ENCODE measurements around the gene RAPGEF3.

Gene RAPGEF3

DNA sequence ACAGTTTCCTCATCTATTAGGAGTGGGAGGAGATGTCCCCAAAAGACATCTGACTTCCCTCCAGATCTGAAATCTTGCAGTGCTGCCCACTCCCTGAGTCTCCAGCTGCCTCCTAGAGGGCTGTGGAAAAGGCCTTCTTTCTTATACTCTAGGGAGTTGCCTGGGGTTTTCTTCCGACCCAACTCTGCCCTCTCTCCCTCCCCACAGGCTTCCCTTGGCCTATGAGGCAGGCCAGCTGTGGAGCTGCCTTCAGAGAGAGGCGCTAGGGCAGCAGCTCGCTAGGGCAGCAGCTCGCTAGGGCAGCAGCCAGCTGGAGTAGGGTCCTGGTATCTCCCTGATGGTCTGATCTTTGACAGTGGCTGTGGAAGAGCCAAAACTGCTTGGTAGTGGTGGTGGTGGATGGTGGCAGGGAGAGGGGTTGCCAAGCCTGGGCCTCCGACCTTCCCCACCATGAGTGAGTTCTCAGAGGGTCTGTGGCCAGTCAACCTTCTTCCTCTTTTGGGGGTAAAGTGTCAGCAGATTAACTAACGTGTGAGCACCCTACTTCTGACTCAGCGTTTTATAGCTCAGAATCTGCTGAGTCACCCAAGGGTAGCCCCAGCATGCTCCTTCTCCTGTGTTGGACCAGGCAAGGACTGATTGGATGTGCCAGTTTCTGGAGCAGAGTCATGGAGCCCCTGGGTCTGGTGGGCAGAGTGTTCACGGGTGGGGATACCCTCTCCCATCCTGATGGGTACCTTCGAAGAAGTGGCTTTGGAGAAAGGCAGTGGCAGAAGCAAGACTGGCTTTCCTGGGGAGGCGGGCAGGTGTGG, 16.6 kb upstream of the RAPGEF3 start:
- DNase-seq, result peak; percentile 89

- peak; percentile 51 for DNase-seq
Observed at GRCh38 chr12:47774663-47775062, 16.0 kb upstream of the RAPGEF3 start.

GRCh38 chr12:47773858-47774580, 15.3 kb upstream of the RAPGEF3 start:
- DNase-seq, result peak; percentile 41

DNA sequence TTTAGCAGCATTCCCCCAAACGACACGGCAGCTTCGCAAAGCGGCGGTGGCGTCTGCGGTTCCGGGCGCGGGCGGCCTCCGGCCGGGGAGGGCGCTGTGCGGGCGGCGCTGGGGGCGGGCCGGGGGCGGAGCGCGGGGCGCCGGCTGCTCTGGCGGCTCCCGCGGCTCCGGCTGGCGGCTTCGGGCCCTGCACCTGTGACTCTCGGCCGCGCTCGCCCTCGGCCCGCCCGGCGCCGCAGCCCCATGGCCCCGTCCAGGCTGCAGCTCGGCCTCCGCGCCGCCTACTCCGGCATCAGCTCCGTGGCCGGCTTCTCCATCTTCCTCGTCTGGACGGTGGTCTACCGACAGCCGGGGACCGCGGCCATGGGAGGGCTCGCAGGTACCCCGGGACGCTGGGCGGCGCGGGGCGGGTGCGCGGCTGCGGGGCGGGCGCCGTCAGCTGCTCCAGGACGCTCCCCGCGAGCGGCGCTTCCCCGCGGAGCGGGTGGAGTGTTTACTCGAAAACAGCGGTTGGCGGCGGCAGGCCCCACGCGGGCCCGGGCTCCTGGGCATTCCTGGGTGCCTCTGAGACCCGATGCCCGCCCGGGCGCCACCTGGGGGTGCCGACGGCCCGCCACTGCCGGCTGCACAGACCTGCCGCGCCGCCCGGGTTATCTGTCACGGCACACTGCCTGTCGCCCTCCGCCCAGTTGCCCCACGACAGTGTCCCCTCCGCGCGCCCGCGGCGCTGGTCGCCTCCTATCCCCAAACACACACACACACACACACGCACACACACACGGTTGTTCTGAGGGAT, 14.6 kb upstream of the RAPGEF3 start, which contains the start of gene SLC48A1:
Gene SLC48A1, plus strand, starts transcription at position 177 of the 796 bp plus-strand sequence. Its CDS starts 67 bp downstream, at position 244.
- DNase-seq, result peak; percentile 87

GRCh38 chr12:47772738-47773061, 14.0 kb upstream of the RAPGEF3 start:
- DNase-seq, result no peak

DNA sequence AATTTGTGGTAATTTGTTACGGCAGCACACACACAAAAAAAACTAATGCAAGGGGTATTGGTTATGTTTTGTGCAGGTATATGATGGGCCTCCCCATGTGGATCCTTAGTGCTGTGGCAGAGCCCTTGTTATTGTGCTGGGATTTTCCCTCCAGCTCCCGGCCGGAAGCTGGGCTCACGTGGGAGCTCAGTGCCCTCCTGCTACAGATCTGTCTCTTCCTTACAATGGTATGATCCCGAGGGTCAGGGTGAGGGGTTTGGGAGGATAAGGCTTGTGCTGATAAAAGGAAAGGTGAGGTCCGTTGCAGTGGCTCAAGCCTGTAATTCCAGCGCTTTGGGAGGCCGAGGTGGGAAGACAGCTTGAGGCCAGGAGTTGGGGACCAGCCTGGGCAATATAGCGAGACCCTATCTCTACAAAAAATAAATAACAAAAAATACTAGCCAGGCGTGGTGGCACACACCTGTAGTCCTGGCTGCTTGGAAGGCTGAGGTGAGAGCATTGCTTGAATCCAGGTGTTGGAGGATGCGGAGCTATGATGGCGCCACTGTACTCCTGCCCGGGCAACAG, 13.5 kb upstream of the RAPGEF3 start:
- DNase-seq, result no peak

DNA sequence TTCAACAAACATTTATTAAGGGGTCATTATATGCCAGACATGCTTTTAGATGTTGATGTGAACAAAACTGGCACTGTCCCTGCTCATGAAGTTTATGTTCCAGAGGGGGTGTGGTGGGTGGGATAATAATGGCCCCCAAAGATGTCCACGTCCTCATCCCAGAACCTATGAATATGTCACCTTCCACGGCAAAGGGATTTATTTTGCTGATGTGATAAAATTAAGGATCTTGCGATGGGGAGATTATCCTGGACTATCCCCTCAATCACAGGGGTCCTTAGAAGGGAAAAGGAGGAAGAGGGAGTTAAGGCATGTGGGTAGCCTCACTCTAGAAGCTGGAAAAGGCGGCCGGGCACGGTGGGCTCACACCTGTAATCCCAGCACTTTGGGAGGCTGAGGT, 12.6 kb upstream of the RAPGEF3 start:
- no peak for DNase-seq

DNA sequence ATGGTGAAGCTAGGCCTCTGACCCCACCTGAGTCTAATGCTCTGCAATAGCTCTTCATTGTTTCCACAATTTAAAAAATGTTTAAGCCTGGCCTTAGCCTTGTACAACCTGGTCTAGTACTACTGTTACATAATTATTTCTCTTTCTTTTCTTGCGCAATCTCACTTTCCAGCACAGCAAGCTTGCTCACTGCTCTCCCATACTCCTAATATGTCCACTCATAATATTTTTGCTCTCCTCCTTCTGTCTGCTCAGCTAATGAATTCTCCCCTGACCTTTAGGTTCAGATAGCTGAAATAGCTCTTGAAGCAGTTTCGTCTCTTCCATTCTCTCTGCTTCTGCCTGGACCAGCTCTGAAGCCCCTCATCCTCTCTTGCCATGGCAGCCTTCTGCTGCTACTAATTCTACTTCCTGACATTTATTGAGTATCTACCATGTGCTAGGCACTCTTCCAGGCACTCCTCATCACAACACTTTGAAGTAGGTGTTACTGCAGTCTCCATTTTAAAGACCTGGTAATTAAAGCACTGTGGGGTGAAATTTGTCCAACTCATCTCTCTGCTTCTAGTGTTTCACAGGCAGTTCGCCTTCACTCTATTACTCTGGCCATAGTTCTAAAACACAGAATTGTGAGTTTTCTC, 11.5 kb upstream of the RAPGEF3 start:
- no peak for DNase-seq

GRCh38 chr12:47769234-47770085, 10.8 kb upstream of the RAPGEF3 start:
- DNase-seq, result no peak

GRCh38 chr12:47768323-47768811, 9.7 kb upstream of the RAPGEF3 start:
- no peak for DNase-seq

DNA sequence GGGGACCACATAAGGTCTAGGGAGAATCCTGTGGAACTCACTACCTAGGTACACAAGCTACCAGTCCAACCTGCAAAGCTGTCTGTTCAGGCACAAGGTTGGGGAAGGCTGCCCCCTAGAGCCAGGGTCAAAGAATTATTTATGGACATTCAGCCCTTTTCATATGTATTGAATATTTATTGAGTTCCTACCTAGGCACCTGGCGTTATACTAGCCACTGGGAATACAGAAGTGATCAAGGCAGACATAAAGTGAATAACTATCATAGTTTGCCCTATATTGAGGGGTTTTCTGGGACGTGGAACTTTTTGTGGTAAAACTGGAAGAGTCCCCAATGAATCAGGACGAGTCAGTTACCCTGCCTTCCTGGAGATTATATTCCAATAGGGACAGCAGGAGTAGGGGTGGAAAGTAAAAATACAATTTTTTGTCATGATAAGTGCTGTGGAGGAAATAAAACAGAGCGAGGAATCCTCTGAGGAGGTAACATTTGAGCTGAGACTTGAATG, 8.6 kb upstream of the RAPGEF3 start:
- peak; percentile 75 for DNase-seq

DNA sequence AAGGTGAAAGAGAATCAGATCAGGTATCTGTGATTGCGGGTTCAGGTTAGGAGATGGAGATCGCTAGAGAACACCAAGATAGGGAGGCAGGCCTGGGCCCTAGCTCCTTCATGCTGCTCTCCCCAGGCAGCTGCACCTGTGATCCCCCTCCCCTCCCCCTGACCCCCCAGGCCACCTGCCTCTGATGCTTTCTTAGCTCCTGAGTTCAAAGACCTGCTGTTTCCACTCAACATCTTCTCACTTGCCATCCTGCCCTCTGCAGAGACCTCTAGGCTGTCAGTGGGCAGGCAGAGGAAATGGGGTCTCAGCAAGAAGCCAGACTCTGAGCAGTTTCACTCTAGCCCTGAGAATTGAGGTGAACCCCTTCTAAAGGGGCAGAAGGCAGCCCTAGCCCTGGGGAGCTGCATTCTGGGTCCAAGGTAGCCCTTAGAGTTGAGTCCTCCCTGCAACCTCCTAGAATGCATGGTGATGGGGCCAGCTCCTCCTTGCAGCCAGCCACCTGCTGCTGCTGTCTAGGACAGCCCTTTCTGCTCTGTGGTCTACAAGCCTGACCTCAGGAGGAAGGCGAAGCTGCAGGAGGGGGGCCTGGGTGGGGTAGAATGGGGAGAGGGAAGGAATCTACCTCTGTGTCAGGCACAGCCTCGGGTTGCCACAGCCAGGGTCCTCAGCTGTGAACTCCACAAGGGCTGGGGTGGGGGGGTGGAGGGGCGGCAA, 8.0 kb upstream of the RAPGEF3 start:
- DNase-seq, result no peak

DNA sequence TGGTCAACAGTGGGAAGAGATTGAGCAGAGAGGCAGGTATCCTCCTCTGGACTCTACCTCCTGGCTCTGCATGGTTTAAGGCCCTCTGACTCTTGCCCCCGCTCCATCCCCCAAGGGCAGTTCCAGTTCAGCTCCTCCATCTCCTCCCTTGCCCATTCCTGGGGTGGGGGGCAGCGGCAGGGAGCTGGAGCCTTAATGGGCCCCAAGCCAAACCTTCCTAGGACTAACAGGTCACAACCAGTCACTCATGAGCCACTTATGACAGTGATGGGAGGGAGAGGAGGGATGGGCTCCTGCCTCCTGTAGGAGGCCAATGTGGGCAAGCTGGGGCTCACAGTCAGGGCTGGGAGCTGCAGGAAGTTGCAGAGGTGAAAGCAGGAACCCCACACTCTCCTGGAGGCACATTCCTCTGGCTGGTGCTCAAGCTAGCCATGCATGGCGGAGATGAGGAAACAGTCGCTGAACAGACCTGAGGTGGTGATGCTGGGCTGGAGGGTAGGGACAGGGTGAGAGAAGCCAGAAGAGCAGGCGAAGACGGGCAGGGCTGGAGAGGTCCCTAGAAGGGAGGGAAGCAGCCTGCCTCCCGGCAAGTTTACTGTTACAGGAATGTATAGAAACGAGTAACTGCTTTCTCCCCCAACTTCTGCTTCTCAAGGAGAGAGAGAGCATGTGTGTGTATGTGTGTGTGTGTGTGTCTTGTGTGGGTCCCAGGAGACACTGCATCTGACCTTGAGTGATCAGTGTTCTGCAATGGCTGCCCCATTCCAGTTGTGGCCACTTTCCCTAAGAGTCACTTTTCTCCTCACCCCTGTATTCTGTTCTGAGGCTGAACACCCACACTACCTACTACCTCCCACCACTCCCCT, 5.0 kb upstream of the RAPGEF3 start:
- no peak for DNase-seq

DNA sequence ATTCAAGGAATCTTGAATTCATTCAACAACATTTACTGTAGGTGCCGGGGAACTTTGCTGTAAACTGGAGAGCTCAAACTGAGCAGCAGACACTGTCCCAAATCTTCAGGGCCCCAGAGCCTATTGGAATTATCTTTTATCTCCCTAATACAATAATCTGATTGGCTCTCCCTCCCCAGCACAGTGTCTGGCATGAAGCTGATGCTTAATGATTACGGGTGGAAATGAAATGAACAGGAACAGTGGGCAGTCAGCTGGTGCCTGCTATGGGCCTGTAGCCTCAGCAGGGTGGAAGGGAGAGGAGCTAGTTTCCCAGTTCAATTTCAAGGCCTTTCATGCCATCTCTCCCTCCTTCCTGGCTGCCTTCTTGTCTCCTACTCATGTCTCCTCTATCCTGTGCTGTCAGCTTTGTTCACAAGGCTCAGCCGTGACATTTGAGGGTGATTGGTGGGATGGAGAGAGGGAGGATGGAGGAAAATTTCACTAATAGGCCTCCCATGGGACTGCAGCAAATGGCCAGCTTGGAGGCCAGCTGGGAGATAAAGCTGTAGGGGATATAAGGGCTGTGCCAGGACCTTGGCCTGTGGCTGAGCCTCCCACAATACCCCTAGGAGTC, 4.3 kb upstream of the RAPGEF3 start:
- DNase-seq, result no peak

GRCh38 chr12:47758584-47758833, 171 bp downstream of the RAPGEF3 start:
- no peak for DNase-seq

GRCh38 chr12:47757840-47758583, 668 bp downstream of the RAPGEF3 start:
- DNase-seq, result no peak

DNA sequence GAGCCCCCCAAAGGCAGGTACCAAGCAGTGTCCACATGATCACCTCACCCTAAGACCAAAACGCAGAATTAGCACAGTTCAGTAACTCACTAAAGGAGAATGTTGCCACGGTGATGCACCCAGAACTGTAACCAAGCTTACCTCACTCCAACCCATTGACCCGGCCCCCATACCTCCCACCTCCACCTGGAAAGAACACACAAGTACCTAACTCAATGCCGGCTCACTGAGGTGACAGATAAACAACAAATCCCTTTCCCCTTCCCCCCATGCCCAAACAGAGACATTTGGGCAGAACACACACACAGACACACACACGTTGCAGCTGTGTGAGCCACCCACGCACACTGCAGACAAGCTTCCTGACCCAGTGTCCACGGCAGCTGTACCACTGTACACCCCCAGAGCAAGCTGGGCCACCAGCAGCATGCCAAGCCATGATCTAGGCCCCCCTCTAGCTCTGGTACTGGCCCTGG, 1.3 kb downstream of the RAPGEF3 start:
- no peak for DNase-seq

All from RPMI8226 (cell line).